ENCODE data around the gene QRICH1. TPM values are rescaled to one million over a fixed set of nuclear protein-coding genes. Genes with fewer than 3 reads are reported as not detected.

The QRICH1 gene
- total RNA-seq, 1 experiment from 2014 or later = 123 TPM

GRCh38 chr3:49123687-49124086 is 29.8 kb upstream of the QRICH1 start:
- TF ChIP-seq JUN (CRISPR knock-in tag; IDR thresholded peaks at IDR 0.05) (no peak), MYBL2 (CRISPR knock-in tag; IDR thresholded peaks at IDR 0.05) (no peak), GTF2I (CRISPR knock-in tag; conservative IDR thresholded peaks at IDR 0.05) (no peak), ELF4 (CRISPR knock-in tag; IDR thresholded peaks at IDR 0.05; ENCODE audit: low read depth) (no peak), CREM (CRISPR knock-in tag; IDR thresholded peaks at IDR 0.05) (no peak), ZNF423 (CRISPR knock-in tag; IDR thresholded peaks at IDR 0.05) (no peak), ZNF263 (CRISPR knock-in tag; IDR thresholded peaks at IDR 0.05; ENCODE audit: low read depth) (no peak), OVOL2 (CRISPR knock-in tag; IDR thresholded peaks at IDR 0.05; ENCODE audit: borderline replicate concordance) (no peak)
- TF ChIP-seq, protein P1, sequence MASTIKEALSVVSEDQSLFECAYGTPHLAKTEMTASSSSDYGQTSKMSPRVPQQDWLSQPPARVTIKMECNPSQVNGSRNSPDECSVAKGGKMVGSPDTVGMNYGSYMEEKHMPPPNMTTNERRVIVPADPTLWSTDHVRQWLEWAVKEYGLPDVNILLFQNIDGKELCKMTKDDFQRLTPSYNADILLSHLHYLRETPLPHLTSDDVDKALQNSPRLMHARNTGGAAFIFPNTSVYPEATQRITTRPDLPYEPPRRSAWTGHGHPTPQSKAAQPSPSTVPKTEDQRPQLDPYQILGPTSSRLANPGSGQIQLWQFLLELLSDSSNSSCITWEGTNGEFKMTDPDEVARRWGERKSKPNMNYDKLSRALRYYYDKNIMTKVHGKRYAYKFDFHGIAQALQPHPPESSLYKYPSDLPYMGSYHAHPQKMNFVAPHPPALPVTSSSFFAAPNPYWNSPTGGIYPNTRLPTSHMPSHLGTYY (CRISPR knock-in tag; IDR thresholded peaks at IDR 0.05) = no peak
- TF ChIP-seq, protein P2, sequence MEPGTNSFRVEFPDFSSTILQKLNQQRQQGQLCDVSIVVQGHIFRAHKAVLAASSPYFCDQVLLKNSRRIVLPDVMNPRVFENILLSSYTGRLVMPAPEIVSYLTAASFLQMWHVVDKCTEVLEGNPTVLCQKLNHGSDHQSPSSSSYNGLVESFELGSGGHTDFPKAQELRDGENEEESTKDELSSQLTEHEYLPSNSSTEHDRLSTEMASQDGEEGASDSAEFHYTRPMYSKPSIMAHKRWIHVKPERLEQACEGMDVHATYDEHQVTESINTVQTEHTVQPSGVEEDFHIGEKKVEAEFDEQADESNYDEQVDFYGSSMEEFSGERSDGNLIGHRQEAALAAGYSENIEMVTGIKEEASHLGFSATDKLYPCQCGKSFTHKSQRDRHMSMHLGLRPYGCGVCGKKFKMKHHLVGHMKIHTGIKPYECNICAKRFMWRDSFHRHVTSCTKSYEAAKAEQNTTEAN (CRISPR knock-in tag; IDR thresholded peaks at IDR 0.05) = no peak
- TF ChIP-seq, protein P3, sequence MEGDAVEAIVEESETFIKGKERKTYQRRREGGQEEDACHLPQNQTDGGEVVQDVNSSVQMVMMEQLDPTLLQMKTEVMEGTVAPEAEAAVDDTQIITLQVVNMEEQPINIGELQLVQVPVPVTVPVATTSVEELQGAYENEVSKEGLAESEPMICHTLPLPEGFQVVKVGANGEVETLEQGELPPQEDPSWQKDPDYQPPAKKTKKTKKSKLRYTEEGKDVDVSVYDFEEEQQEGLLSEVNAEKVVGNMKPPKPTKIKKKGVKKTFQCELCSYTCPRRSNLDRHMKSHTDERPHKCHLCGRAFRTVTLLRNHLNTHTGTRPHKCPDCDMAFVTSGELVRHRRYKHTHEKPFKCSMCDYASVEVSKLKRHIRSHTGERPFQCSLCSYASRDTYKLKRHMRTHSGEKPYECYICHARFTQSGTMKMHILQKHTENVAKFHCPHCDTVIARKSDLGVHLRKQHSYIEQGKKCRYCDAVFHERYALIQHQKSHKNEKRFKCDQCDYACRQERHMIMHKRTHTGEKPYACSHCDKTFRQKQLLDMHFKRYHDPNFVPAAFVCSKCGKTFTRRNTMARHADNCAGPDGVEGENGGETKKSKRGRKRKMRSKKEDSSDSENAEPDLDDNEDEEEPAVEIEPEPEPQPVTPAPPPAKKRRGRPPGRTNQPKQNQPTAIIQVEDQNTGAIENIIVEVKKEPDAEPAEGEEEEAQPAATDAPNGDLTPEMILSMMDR (IDR thresholded peaks at IDR 0.05) = no peak
- TF ChIP-seq, protein P4, sequence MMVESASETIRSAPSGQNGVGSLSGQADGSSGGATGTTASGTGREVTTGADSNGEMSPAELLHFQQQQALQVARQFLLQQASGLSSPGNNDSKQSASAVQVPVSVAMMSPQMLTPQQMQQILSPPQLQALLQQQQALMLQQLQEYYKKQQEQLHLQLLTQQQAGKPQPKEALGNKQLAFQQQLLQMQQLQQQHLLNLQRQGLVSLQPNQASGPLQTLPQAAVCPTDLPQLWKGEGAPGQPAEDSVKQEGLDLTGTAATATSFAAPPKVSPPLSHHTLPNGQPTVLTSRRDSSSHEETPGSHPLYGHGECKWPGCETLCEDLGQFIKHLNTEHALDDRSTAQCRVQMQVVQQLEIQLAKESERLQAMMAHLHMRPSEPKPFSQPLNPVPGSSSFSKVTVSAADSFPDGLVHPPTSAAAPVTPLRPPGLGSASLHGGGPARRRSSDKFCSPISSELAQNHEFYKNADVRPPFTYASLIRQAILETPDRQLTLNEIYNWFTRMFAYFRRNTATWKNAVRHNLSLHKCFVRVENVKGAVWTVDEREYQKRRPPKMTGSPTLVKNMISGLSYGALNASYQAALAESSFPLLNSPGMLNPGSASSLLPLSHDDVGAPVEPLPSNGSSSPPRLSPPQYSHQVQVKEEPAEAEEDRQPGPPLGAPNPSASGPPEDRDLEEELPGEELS (CRISPR knock-in tag; IDR thresholded peaks at IDR 0.05) = no peak
- TF ChIP-seq, protein P5, sequence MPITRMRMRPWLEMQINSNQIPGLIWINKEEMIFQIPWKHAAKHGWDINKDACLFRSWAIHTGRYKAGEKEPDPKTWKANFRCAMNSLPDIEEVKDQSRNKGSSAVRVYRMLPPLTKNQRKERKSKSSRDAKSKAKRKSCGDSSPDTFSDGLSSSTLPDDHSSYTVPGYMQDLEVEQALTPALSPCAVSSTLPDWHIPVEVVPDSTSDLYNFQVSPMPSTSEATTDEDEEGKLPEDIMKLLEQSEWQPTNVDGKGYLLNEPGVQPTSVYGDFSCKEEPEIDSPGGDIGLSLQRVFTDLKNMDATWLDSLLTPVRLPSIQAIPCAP (CRISPR knock-in tag; IDR thresholded peaks at IDR 0.05) = no peak
- DNase-seq (ENCODE audit: low spot score) (no peak), ATAC-seq (no peak)
- ChIA-PET CTCF (no interaction called here), POLR2A (no interaction called here)
- Mint-ChIP-seq H3K4me1 (peaks cover 4% of the 10 kb centered on the region), H3K9me3 (no peaks in the 10 kb centered on the region), H3K27me3 (ENCODE audit: low read depth) (no peaks in the 10 kb centered on the region), H3K4me3 (no peak overlapping the region), H3K36me3 (peaks cover 10% of the 10 kb centered on the region), H3K27ac (no peak overlapping the region)

DNA sequence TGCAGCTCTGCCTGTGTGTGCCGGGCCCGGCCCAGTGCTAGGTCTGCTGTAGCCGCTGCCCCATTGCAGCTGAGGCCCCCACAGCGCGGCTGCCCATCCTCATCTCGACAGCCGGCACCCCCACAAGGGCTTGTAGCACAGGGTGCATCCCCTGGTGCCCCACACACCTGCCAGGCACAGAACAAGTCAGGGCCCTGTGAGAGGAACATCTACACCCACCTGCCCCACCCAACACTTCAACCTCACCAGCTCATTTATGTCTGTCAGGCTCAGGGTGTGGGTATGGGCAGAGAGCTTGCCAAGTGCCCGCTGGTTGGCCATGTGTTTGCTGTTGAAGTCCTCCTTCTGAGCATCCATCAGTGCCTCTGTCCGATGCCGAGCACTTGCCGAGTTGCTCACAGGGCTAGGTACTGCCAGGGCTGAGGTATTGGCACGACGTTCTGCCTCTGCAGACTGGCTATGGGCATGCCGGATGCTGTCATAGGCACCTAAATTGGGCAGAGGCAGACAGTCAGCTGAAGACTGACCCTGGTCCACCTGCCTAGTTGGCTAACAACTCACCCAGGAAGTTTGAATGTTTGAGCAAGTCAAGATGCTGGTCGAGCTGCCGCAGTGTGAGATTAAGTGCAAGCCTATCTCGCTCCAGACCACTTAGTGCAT is 29.1 kb upstream of the QRICH1 start:
- TF ChIP-seq, protein P6, sequence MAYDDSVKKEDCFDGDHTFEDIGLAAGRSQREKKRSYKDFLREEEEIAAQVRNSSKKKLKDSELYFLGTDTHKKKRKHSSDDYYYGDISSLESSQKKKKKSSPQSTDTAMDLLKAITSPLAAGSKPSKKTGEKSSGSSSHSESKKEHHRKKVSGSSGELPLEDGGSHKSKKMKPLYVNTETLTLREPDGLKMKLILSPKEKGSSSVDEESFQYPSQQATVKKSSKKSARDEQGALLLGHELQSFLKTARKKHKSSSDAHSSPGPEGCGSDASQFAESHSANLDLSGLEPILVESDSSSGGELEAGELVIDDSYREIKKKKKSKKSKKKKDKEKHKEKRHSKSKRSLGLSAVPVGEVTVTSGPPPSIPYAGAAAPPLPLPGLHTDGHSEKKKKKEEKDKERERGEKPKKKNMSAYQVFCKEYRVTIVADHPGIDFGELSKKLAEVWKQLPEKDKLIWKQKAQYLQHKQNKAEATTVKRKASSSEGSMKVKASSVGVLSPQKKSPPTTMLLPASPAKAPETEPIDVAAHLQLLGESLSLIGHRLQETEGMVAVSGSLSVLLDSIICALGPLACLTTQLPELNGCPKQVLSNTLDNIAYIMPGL (CRISPR knock-in tag; IDR thresholded peaks at IDR 0.05) = no peak
- TF ChIP-seq, protein P3 (IDR thresholded peaks at IDR 0.05) = no peak
- TF ChIP-seq AR (CRISPR knock-in tag; IDR thresholded peaks at IDR 0.05) = no peak
- no peak for TF ChIP-seq FOXJ3 (CRISPR knock-in tag; IDR thresholded peaks at IDR 0.05; ENCODE audit: borderline replicate concordance)
- no peak for TF ChIP-seq ZNF671 (CRISPR knock-in tag; IDR thresholded peaks at IDR 0.05)
- ATAC-seq (no peak), DNase-seq (ENCODE audit: low spot score) (no peak)
- no peak overlapping the region for H3K4me3 Mint-ChIP-seq
- no peaks in the 10 kb centered on the region for H3K9me3 Mint-ChIP-seq
- CTCF ChIA-PET = interaction anchor here (2.6 kb wide), 1 partner anchor 29 kb away, joined by 19 read pairs; the partner anchor contains the start of gene QRICH1
- POLR2A ChIA-PET = no interaction called here
- H3K27ac Mint-ChIP-seq = no peak overlapping the region
- no peaks in the 10 kb centered on the region for H3K27me3 Mint-ChIP-seq (ENCODE audit: low read depth)
- peaks cover 4% of the 10 kb centered on the region for H3K4me1 Mint-ChIP-seq
- H3K36me3 Mint-ChIP-seq = peaks cover 10% of the 10 kb centered on the region

Measured in WTC11 (cell line).